ENCODE results near the gene TCEAL7. TPM values are rescaled to one million over a fixed set of nuclear protein-coding genes. Genes with fewer than 3 reads are reported as not detected.

TCEAL7 gene
- total RNA-seq, 1 donor from 2014 or later: 67.2 TPM

- DNase-seq: no peak
- Mint-ChIP-seq H3K9me3 (ENCODE audit: unreplicated experiment) (peaks cover 2% of the 10 kb centered on the region), H3K4me1 (ENCODE audit: low read depth, unreplicated experiment) (no peaks in the 10 kb centered on the region), H3K27ac (ENCODE audit: unreplicated experiment) (no peak overlapping the region), H3K36me3 (ENCODE audit: unreplicated experiment) (no peaks in the 10 kb centered on the region), H3K27me3 (ENCODE audit: unreplicated experiment) (no peaks in the 10 kb centered on the region), H3K4me3 (ENCODE audit: unreplicated experiment) (no peak overlapping the region)
- no peak for TF ChIP-seq CTCF (IDR thresholded peaks at IDR 0.05; ENCODE audit: partially characterized antibody, unreplicated experiment)
These were observed 37.5 kb downstream of the TCEAL7 start for GRCh38 chrX:103367502-103367901.

- H3K9me3 Mint-ChIP-seq (ENCODE audit: unreplicated experiment): peaks cover 3% of the 10 kb centered on the region
- H3K27ac Mint-ChIP-seq (ENCODE audit: unreplicated experiment): no peak overlapping the region
- no peak for TF ChIP-seq CTCF (IDR thresholded peaks at IDR 0.05; ENCODE audit: partially characterized antibody, unreplicated experiment)
- no peaks in the 10 kb centered on the region for H3K4me1 Mint-ChIP-seq (ENCODE audit: low read depth, unreplicated experiment)
- DNase-seq: no peak
- no peaks in the 10 kb centered on the region for H3K36me3 Mint-ChIP-seq (ENCODE audit: unreplicated experiment)
- no peak overlapping the region for H3K4me3 Mint-ChIP-seq (ENCODE audit: unreplicated experiment)
- no peaks in the 10 kb centered on the region for H3K27me3 Mint-ChIP-seq (ENCODE audit: unreplicated experiment)
These were observed 39.4 kb downstream of the TCEAL7 start for GRCh38 chrX:103369479-103369878.

- Mint-ChIP-seq H3K4me3 (ENCODE audit: unreplicated experiment) (no peak overlapping the region), H3K27ac (ENCODE audit: unreplicated experiment) (no peak overlapping the region), H3K27me3 (ENCODE audit: unreplicated experiment) (peaks cover 3% of the 10 kb centered on the region), H3K9me3 (ENCODE audit: unreplicated experiment) (peaks cover 1% of the 10 kb centered on the region), H3K4me1 (ENCODE audit: low read depth, unreplicated experiment) (no peaks in the 10 kb centered on the region), H3K36me3 (ENCODE audit: unreplicated experiment) (no peaks in the 10 kb centered on the region)
- no peak for TF ChIP-seq CTCF (IDR thresholded peaks at IDR 0.05; ENCODE audit: partially characterized antibody, unreplicated experiment)
- DNase-seq: no peak
These were observed 42.8 kb downstream of the TCEAL7 start for GRCh38 chrX:103372886-103373285.

GRCh38 chrX:103373581-103373980 is 43.5 kb downstream of the TCEAL7 start:
- Mint-ChIP-seq H3K36me3 (ENCODE audit: unreplicated experiment) (no peaks in the 10 kb centered on the region), H3K9me3 (ENCODE audit: unreplicated experiment) (peaks cover 1% of the 10 kb centered on the region), H3K4me3 (ENCODE audit: unreplicated experiment) (no peak overlapping the region), H3K27me3 (ENCODE audit: unreplicated experiment) (peaks cover 3% of the 10 kb centered on the region), H3K4me1 (ENCODE audit: low read depth, unreplicated experiment) (no peaks in the 10 kb centered on the region), H3K27ac (ENCODE audit: unreplicated experiment) (no peak overlapping the region)
- no peak for TF ChIP-seq CTCF (IDR thresholded peaks at IDR 0.05; ENCODE audit: partially characterized antibody, unreplicated experiment)
- DNase-seq: no peak

GRCh38 chrX:103376118-103376978 is 46.3 kb downstream of the TCEAL7 start, which contains the start of gene BEX3:
BEX3 (plus strand) TSS chrX:103376538; CDS start chrX:103377522, 984 bp downstream.
- Mint-ChIP-seq H3K4me3 (ENCODE audit: unreplicated experiment) (peak within 1 kb of the TSS; percentile 95), H3K27ac (ENCODE audit: unreplicated experiment) (peak within 1 kb of the TSS; percentile 96), H3K4me1 (ENCODE audit: low read depth, unreplicated experiment) (no peaks in the 10 kb centered on the region), H3K9me3 (ENCODE audit: unreplicated experiment) (peaks cover 1% of the 10 kb centered on the region), H3K36me3 (ENCODE audit: unreplicated experiment) (no peaks in the 10 kb centered on the region), H3K27me3 (ENCODE audit: unreplicated experiment) (peaks cover 3% of the 10 kb centered on the region)
- peak; percentile 76 for DNase-seq
- no peak for TF ChIP-seq CTCF (IDR thresholded peaks at IDR 0.05; ENCODE audit: partially characterized antibody, unreplicated experiment)
